Measurements from ENCODE around the gene CDC42BPA. TPM values are rescaled to one million over a fixed set of nuclear protein-coding genes. Genes with fewer than 3 reads are reported as not detected.
"Not testable (repeated sequence)": the region's sequence is repeated elsewhere in the genome, so short reads cannot be mapped to it uniquely, and the experiment has no call there.

CDC42BPA gene
- total RNA-seq, 1 experiment from 2014 or later: 46.4 TPM

- H3K36me3 ChIP-seq: peaks cover 6% of the 10 kb centered on the region; the same call in 1 of the 2 replicates
- no peak for DNase-seq (ENCODE audit: low read depth in 1 of 2, low spot score in 2 of 2)
- no peak overlapping the region for H3K4me3 ChIP-seq
- no peaks in the 10 kb centered on the region for H3K4me1 ChIP-seq (replicated peaks)
- no peak overlapping the region for H3K27ac ChIP-seq
- no peaks in the 10 kb centered on the region for H3K27me3 ChIP-seq (replicated peaks)
- no peaks in the 10 kb centered on the region for H3K9me3 ChIP-seq (replicated peaks)
These were observed 72.5 kb downstream of the CDC42BPA start for GRCh38 chr1:227245613-227246320.

DNA sequence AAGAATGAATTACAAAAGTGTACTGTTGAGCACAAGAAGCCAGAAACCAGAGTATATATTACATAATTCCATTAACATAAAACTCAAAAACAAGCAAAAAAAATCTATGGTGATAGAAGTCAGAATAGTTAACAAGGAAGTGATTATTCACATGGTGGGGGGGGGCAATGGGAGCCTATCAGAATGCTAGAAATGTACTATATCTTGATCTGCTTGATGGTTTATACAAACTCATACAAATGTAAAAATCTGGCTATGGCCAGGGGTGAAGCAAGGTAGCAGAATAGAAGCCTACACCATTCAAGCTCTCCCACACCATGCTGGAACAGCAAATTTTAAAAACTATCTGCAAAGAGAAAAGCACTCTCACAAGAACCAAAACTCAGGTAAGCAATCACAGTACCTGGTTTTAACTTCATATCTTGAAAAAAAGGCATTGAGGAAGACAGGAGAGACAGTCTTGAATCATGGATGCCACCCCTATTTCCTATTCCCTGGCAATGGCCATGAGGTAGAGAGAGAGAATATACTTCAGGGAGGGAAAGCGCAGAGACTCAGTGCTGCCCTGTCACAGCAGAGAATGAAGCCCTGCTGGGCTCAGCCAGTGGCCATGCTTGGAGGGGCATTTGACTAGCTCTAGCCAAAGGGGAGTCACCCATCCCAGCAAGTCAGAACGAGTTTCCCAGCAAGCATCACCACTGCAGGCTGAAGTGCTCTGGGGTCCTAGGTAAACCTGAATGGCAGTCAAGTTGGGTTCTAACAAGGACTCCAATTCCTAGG, 73.8 kb downstream of the CDC42BPA start:
- H3K9me3 ChIP-seq (replicated peaks): no peaks in the 10 kb centered on the region

GRCh38 chr1:227242811-227243682, 75.2 kb downstream of the CDC42BPA start:
- no peak for DNase-seq (ENCODE audit: low read depth in 1 of 2, low spot score in 2 of 2)
- H3K4me3 ChIP-seq: no peak overlapping the region
- H3K36me3 ChIP-seq: peaks cover 6% of the 10 kb centered on the region; the same call in 1 of the 2 replicates
- no peaks in the 10 kb centered on the region for H3K27me3 ChIP-seq (replicated peaks)
- H3K9me3 ChIP-seq (replicated peaks): no peaks in the 10 kb centered on the region
- no peaks in the 10 kb centered on the region for H3K4me1 ChIP-seq (replicated peaks)
- no peak overlapping the region for H3K27ac ChIP-seq

More for the DNA sequence above, 73.8 kb downstream of the CDC42BPA start:
- no peak overlapping the region for H3K27ac ChIP-seq
- peaks cover 6% of the 10 kb centered on the region; the same call in 1 of the 2 replicates for H3K36me3 ChIP-seq
- H3K27me3 ChIP-seq (replicated peaks): no peaks in the 10 kb centered on the region
- DNase-seq (ENCODE audit: low read depth in 1 of 2, low spot score in 2 of 2): no peak
- H3K4me1 ChIP-seq (replicated peaks): no peaks in the 10 kb centered on the region
- no peak overlapping the region for H3K4me3 ChIP-seq

- H3K27me3 ChIP-seq (replicated peaks): no peaks in the 10 kb centered on the region
- H3K36me3 ChIP-seq: peaks cover 2% of the 10 kb centered on the region; the same call in 1 of the 2 replicates
- no peaks in the 10 kb centered on the region for H3K4me1 ChIP-seq (replicated peaks)
- no peak overlapping the region for H3K4me3 ChIP-seq
- H3K9me3 ChIP-seq (replicated peaks): no peaks in the 10 kb centered on the region
- no peak overlapping the region for H3K27ac ChIP-seq
- DNase-seq (ENCODE audit: low read depth in 1 of 2, low spot score in 2 of 2): no peak
These were observed 77.3 kb downstream of the CDC42BPA start for GRCh38 chr1:227240983-227241382.

DNA sequence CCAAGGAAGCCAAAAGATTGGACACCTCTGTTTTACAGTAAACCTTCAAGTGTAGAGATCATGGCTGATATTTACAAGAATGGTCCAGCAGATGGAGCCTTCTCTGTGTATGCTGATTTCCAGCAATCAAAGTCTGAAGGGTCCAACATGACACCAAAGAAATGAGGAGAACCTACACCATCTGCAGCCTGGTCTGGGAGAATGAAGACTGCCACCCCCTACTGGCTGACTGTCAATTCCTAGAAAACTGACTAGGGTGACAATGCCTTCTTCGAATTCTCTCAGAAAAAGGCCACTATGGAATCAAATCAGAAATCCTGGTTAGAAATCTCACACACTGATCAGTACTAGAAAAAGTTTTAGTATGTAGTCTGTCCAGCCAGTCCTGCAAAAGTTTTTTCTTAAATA, 83.3 kb downstream of the CDC42BPA start:
- peaks cover 7% of the 10 kb centered on the region; the same call in 1 of the 2 replicates for H3K4me1 ChIP-seq (replicated peaks)
- H3K9me3 ChIP-seq (replicated peaks): no peaks in the 10 kb centered on the region; the same call in 1 of the 2 replicates
- peaks cover 6% of the 10 kb centered on the region for H3K36me3 ChIP-seq
- H3K27ac ChIP-seq: no peak overlapping the region
- H3K4me3 ChIP-seq: no peak overlapping the region
- H3K27me3 ChIP-seq (replicated peaks): 0 out of 2 replicates have a peak, but pooled peaks cover 3% of the 10 kb centered on the region
- peak; percentile 44 to 56 for DNase-seq (ENCODE audit: low read depth in 1 of 2, low spot score in 2 of 2)

DNA sequence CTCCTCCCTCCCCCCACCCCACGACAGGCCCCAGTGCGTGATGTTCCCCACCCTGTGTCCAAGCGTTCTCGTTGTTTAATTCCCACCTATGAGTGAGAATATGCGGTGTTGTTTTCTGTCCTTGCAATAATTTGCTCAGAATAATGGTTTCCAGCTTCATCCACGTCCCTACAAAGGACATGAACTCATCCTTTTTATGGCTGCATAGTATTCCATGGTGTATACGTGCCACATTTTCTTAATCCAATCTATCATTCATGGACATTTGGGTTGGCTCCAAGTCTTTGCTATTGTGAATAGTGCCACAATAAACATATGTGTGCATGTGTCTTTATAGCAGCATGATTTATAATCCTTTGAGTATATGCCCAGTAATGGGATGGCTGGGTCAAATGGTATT, 87.2 kb downstream of the CDC42BPA start:
- not testable (repeated sequence) for DNase-seq (ENCODE audit: low read depth in 1 of 2, low spot score in 2 of 2); H3K27ac ChIP-seq; H3K4me3 ChIP-seq; H3K9me3 ChIP-seq (replicated peaks); H3K27me3 ChIP-seq (replicated peaks); H3K36me3 ChIP-seq
- H3K4me1 ChIP-seq (replicated peaks): peaks cover 11% of the 10 kb centered on the region

GRCh38 chr1:227228201-227228600, 90.1 kb downstream of the CDC42BPA start:
- H3K27me3 ChIP-seq (replicated peaks): no peaks in the 10 kb centered on the region
- H3K4me1 ChIP-seq (replicated peaks): peaks cover 13% of the 10 kb centered on the region
- DNase-seq (ENCODE audit: low read depth in 1 of 2, low spot score in 2 of 2): no peak
- H3K4me3 ChIP-seq: no peak overlapping the region
- H3K36me3 ChIP-seq: no peaks in the 10 kb centered on the region; the same call in 1 of the 2 replicates
- H3K9me3 ChIP-seq (replicated peaks): no peaks in the 10 kb centered on the region
- H3K27ac ChIP-seq: no peak overlapping the region

DNA sequence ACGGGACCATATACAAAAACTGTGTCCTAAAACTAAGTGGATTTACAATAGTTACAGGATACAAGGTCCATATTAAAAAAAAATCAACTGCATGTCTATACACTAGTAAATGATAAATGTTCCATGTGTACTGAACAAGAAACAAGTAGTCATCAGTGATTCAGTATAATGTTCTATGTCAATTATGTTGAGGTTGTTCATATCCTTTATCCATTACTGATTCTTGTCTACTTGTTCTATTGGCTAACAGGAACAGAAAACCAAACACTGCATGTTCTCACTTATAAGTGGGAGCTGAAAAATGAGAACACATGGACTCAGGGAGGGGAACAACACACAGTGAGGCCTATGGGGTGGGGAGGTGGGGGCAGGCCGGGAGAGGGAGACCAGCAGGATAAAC, 90.5 kb downstream of the CDC42BPA start:
- H3K27me3 ChIP-seq (replicated peaks): no peaks in the 10 kb centered on the region
- DNase-seq (ENCODE audit: low read depth in 1 of 2, low spot score in 2 of 2): no peak
- no peaks in the 10 kb centered on the region for H3K9me3 ChIP-seq (replicated peaks)
- no peaks in the 10 kb centered on the region; the same call in 1 of the 2 replicates for H3K36me3 ChIP-seq
- H3K4me3 ChIP-seq: no peak overlapping the region
- no peak overlapping the region for H3K27ac ChIP-seq
- H3K4me1 ChIP-seq (replicated peaks): peaks cover 13% of the 10 kb centered on the region

DNA sequence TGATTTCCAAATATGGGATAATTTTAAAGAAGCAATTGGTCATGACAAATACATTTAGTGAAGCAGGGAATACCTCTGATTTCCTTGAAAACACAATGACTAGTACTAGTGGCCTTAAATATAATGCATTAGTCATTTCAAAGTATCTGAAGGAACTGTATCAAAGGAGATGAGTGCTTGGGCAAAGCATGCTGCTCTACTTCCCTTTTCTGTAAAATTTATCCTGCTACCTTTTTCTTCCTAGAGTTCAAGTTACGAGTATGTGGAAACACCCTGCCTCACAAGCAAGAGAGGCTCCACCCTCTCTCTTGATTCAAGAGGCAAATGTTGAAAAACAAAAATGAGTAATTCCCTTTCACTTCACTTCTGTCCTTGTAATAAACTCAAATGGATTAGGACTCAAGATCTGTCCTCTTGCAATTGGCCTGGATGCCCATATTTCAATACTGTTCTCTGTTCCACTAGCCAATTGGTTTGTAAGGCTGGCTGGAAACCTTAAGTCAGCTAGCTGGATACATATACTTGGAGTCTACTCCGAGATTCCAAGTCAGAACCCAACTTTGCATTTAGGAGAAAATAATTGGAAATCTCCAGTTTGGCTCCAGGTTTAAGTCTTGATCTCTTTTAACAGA, 92.5 kb downstream of the CDC42BPA start:
- H3K9me3 ChIP-seq (replicated peaks): no peaks in the 10 kb centered on the region
- H3K27ac ChIP-seq: no peak overlapping the region
- peak in 1 of 2 experiments; percentile 29 for DNase-seq (ENCODE audit: low read depth in 1 of 2, low spot score in 2 of 2)
- H3K27me3 ChIP-seq (replicated peaks): no peaks in the 10 kb centered on the region
- H3K36me3 ChIP-seq: no peaks in the 10 kb centered on the region; the same call in 1 of the 2 replicates
- peaks cover 13% of the 10 kb centered on the region for H3K4me1 ChIP-seq (replicated peaks)
- H3K4me3 ChIP-seq: no peak overlapping the region

DNA sequence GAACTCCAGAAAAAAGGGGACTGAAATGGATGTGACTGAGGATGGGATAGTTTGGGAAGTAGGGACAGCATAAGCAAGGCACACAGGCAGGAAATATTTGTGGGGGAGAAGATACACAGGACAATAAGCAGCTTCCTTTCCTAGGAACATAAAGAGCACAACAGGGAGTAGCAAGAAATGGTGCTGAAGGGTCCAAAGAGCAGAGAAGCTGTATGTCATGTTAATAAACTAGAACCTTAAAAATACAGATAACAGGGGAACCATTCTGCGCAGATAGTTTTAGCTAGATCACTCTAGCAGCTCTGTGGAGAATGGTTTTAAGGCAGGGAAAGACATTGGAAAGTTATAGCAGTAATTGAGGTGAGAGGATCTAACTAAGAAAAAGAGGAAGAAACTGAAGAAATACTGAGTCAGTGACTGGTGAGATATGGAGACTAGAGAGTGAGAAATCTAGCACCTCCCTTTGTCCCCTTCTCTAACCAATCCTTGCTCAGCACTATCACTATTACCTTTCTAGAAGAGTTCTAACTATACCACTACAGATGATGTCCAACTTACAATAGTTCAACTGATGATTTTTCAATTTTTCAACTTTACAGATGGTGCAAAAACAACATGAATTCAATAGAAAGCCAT, 95.0 kb downstream of the CDC42BPA start:
- peaks cover 3% of the 10 kb centered on the region; the same call in 1 of the 2 replicates for H3K36me3 ChIP-seq
- DNase-seq (ENCODE audit: low read depth in 1 of 2, low spot score in 2 of 2): no peak
- H3K27ac ChIP-seq: no peak overlapping the region
- H3K9me3 ChIP-seq (replicated peaks): no peaks in the 10 kb centered on the region
- H3K4me3 ChIP-seq: no peak overlapping the region
- peaks cover 13% of the 10 kb centered on the region for H3K4me1 ChIP-seq (replicated peaks)
- H3K27me3 ChIP-seq (replicated peaks): no peaks in the 10 kb centered on the region

DNA sequence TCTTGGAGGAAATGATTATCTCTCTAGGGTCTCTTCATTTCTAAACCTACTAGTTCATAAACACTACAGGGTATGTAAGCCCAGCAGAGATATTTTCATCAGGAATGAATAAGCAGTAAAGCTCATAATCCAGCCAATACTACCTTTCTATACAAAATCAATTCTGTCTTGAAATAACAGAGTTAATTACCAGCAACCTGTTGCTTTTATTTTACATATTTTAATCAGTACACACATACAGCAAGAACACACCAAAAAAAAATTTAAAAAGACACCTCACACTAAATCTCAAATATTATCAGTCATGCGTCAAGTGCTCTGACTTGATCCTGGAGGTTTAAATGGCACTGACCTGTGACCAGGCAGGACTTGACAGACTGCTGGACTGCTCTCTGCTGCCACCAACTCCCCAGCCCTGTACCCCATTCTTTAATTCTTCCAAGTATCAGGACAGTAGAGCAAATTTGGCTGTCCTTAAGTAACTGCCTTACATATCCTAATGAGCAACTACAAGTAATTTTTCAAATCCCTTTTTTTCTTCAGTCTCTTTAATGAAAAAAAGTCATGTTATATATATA, 98.5 kb downstream of the CDC42BPA start:
- Histone ChIP-seq H3K27ac (no peak overlapping the region), H3K4me1 (replicated peaks) (no peaks in the 10 kb centered on the region), H3K4me3 (no peak overlapping the region), H3K36me3 (peaks cover 3% of the 10 kb centered on the region; the same call in 1 of the 2 replicates), H3K27me3 (replicated peaks) (no peaks in the 10 kb centered on the region), H3K9me3 (replicated peaks) (no peaks in the 10 kb centered on the region)
- DNase-seq (ENCODE audit: low read depth in 1 of 2, low spot score in 2 of 2): no peak

- H3K27me3 ChIP-seq (replicated peaks): no peaks in the 10 kb centered on the region
- no peak overlapping the region for H3K4me3 ChIP-seq
- H3K36me3 ChIP-seq: peaks cover 3% of the 10 kb centered on the region; the same call in 1 of the 2 replicates
- no peak overlapping the region for H3K27ac ChIP-seq
- no peak for DNase-seq (ENCODE audit: low read depth in 1 of 2, low spot score in 2 of 2)
- H3K4me1 ChIP-seq (replicated peaks): no peaks in the 10 kb centered on the region
- H3K9me3 ChIP-seq (replicated peaks): no peaks in the 10 kb centered on the region
These were observed 99.3 kb downstream of the CDC42BPA start for GRCh38 chr1:227218870-227219573.

Data from SJSA1 (cell line).